Heart right ventricle (tissue), 16 donors: ENCODE data around the gene HES4. TPM values are rescaled to one million over a fixed set of nuclear protein-coding genes. Genes with fewer than 3 reads are reported as not detected.
A peak's percentile ranks its signal among the peaks of the same experiment; 100 is the strongest.

ENCODE experiments used
- ATAC-seq, 8 donors: fragments of 200-7000 bp; cut with Tn5 transposase; one replicate each; pipeline ENCODE4 v1.9.1; 2020; ENCODE audit warnings: mild to moderate bottlenecking in 8 of 8, moderate library complexity in 8 of 8, moderate number of reproducible peaks in 1 of 8
- DNase-seq, 2 donors: peaks; one replicate each; pipeline ENCODE4 v3.0.0-alpha.2; 2020
- H3K27ac ChIP-seq, 10 donors: fragments of 200-600 bp; sonication (generic) in 2 of 10; one replicate each; pipeline versions ENCODE4 v1.5.0 to v1.8.0; 2020 to 2022; ENCODE audit warnings: mild to moderate bottlenecking in 3 of 10
- H3K27me3 ChIP-seq, 7 donors: fragments of 200-600 bp; one replicate each; pipeline ENCODE4 v1.8.0; 2021 to 2022; ENCODE audit warnings: mild to moderate bottlenecking in 2 of 7
- H3K36me3 ChIP-seq, 9 donors: fragments of 200-600 bp; sonication (generic) in 1 of 9; one replicate each; pipeline versions ENCODE4 v1.5.0 to v1.8.0; 2020 to 2022; ENCODE audit warnings: mild to moderate bottlenecking in 2 of 9
- H3K4me1 ChIP-seq, 9 donors: fragments of 200-600 bp; sonication (generic) in 1 of 9; one replicate each; pipeline versions ENCODE4 v1.5.0 to v1.8.0; 2020 to 2022; ENCODE audit warnings: mild to moderate bottlenecking in 4 of 9
- H3K4me3 ChIP-seq, 10 donors: fragments of 200-600 bp; sonication (generic) in 2 of 10; one replicate each; pipeline versions ENCODE4 v1.5.0 to v1.8.0; 2020 to 2022; ENCODE audit warnings: mild to moderate bottlenecking in 7 of 10, moderate library complexity in 2 of 10
- H3K9me3 ChIP-seq, 11 donors: fragments of 200-600 bp in 10 of 11; sonication (generic) in 2 of 11; one replicate each; pipeline versions ENCODE4 v1.5.0 to v1.8.0; 2013 to 2022; ENCODE audit warnings: mild to moderate bottlenecking in 2 of 11, control low read depth in 1 of 11, moderate library complexity in 1 of 11
- WGBS, 2 donors: extraction: QIAGEN DNeasy Blood & Tissue Kit; methylation state at CpG; one replicate each; pipeline ENCODE4 v1.1.7; 2013; ENCODE audit warnings: inconsistent platforms in 1 of 2; 5-methylcytosine and 5-hydroxymethylcytosine counted together
- intact Hi-C, 10 donors: fragments of 100-400 bp; cut with DNase I; formaldehyde crosslinking; loops; one replicate each; pipeline versions ENCODE4 v1.11.1 to v1.14.2; 2022
- long read RNA-seq, 3 donors: library from polyadenylated mRNA; unstranded; transcript quantifications; one replicate each; pipeline ENCODE4 v2.0.0, GENCODE V29; 2020 to 2021
- polyA plus RNA-seq, 2 donors: library from polyadenylated mRNA; stranded (reverse); fragments of 200-250 nt; gene quantifications; one replicate each; pipeline ENCODE4 v1.2.3, GENCODE V29; 2013
- total RNA-seq, 10 donors: library from RNA; stranded (reverse); fragmentation: NEBNext Ultra II Directional in 3 of 10; extraction: Animal tissue kit (Norgen Biotek cat#: 25700) in 3 of 10; gene quantifications; one replicate each; pipeline versions ENCODE4 v1.2.1 to v1.2.4, GENCODE V29; 2021 to 2023
- TF ChIP-seq, protein P1 (sequence below), 9 donors: fragments of 200-600 bp; sonication (generic) in 2 of 9; IDR thresholded peaks; one replicate each; pipeline versions ENCODE4 v1.5.0 to v1.8.0; 2021 to 2022; ENCODE audit warnings: antibody characterized with exemption in 9 of 9, mild to moderate bottlenecking in 5 of 9, moderate library complexity in 1 of 9
- donor health status: Arrhythmogenic right ventricular cardiomyopathy.
- donor health status: ischemic (EF 13 %, LVEDD 7.1; RV severe dilation, severe dysfunction).
- donor health status: healthy with polysubstance abuse.
- donor health status: DM: no; HTN: yes; CAD: no.
- donor health status: DM: no; HTN: no; CAD: no.
- donor health status: ischemic (EF 25% LVEDD 6.9; RV normal size, moderate dysfunction).
- donor health status: ischemic (EF 25% LVEDD 5.7; RV mildly dilated, moderate dysfunction).
- donor health status: healthy.
- donor health status: DM: yes; HTN: yes; CAD: no.
- donor health status: Ischemic cardiomyopathy.
- donor health status: ischemic (EF 35%, LVEDD 5.7; RV mildly dilated, moderate dysfunction).
- donor health status: nonischemic (EF 11% LVEDD 7.7; RV severe dilation, severe dysfunction).
- donor health status: DM: yes; HTN: yes; CAD: no.
- donor health status: PGD.
- donor health status: ischemic (EF 29% LVEDD 5.4; RV normal size, mild dysfunction).
- donor health status: nonischemic (EF 23%, LVEDD 6.1; RV moderate dilation, normal function).

Gene HES4, protein sequence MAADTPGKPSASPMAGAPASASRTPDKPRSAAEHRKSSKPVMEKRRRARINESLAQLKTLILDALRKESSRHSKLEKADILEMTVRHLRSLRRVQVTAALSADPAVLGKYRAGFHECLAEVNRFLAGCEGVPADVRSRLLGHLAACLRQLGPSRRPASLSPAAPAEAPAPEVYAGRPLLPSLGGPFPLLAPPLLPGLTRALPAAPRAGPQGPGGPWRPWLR
- total RNA-seq = 10 to 100 TPM; 28.5 to 78.1 (median 41.6) TPM
- polyA plus RNA-seq = 10 to 100 TPM; 49.2 to 49.8 TPM
- long read RNA-seq, donor 1, transcript HES4-202 (3 exons, 1,040 nt) = minor isoform, 11 of 48 reads
- long read RNA-seq, donor 1, transcript HES4-203 (2 exons, 1,038 nt) = minor isoform, 8 of 48 reads
- long read RNA-seq, donor 1, transcript HES4-201 (4 exons, 899 nt) = major isoform, 26 of 48 reads
- long read RNA-seq, donor 1, partial matches to known transcripts = 1 of 48 reads
- long read RNA-seq, donor 1, other reads (novel, unspliced or antisense) = 1 of 48 reads
- long read RNA-seq, donor 2, transcript HES4-202 (3 exons, 1,040 nt) = major isoform, 25 of 58 reads
- long read RNA-seq, donor 2, transcript HES4-203 (2 exons, 1,038 nt) = minor isoform, 13 of 58 reads
- long read RNA-seq, donor 2, transcript HES4-201 (4 exons, 899 nt) = minor isoform, 9 of 58 reads
- long read RNA-seq, donor 2, partial matches to known transcripts = 7 of 58 reads
- long read RNA-seq, donor 2, other reads (novel, unspliced or antisense) = 1 of 58 reads
- long read RNA-seq, donor 3, partial matches to known transcripts = 0 of 2 reads
- long read RNA-seq, donor 3, other reads (novel, unspliced or antisense) = 0 of 2 reads

DNA sequence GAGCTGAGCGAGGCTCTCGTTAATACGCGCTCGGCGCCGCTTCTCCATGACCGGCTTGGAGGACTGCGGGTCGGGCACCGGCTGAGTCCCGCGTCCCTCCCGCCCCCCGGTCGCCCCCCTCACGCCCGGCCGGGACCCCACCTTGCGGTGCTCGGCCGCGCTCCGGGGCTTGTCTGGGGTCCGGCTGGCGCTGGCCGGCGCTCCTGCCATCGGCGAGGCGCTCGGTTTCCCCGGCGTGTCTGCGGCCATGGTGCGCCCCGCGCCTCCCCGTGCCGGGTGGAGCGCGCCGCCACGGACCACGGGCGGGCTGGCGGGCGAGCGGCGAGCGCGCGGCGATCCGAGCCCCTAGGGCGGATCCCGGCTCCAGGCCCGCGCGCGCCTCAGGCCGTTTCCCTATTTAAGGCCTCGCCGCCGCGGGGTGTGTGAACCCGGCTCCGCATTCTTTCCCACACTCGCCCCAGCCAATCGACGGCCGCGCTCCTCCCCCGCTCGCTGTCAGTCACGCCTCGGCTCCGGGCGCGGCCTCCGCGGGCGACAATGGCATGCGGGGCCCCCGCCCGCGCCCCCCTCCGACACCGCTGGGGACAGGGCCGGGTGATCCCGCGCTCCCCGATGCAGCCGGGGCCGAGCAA lies at the start of gene HES4:
Gene HES4 (minus strand): TSS at position 373 of the 632 bp plus-strand sequence. CDS start 124 bp downstream, at position 249.
- ATAC-seq (peak; percentile 76 to 87 (median 82)), DNase-seq (peak; percentile 94 to 96)
- H3K27ac ChIP-seq = peak within 1 kb of the TSS; percentile 96 to 100 (median 100)
- H3K27me3 ChIP-seq = peaks cover 0 to 93% (median 0%) of the 10 kb centered on the region in 7 donors
- H3K4me1 ChIP-seq = peaks cover 3 to 54% (median 28%) of the 10 kb centered on the region in 9 donors
- peak within 1 kb of the TSS; percentile 52 to 94 (median 76) for H3K4me3 ChIP-seq
- peaks cover 0 to 17% (median 0%) of the 10 kb centered on the region in 9 donors for H3K36me3 ChIP-seq
- H3K9me3 ChIP-seq = no peaks in the 10 kb centered on the region
- TF ChIP-seq, protein P1, sequence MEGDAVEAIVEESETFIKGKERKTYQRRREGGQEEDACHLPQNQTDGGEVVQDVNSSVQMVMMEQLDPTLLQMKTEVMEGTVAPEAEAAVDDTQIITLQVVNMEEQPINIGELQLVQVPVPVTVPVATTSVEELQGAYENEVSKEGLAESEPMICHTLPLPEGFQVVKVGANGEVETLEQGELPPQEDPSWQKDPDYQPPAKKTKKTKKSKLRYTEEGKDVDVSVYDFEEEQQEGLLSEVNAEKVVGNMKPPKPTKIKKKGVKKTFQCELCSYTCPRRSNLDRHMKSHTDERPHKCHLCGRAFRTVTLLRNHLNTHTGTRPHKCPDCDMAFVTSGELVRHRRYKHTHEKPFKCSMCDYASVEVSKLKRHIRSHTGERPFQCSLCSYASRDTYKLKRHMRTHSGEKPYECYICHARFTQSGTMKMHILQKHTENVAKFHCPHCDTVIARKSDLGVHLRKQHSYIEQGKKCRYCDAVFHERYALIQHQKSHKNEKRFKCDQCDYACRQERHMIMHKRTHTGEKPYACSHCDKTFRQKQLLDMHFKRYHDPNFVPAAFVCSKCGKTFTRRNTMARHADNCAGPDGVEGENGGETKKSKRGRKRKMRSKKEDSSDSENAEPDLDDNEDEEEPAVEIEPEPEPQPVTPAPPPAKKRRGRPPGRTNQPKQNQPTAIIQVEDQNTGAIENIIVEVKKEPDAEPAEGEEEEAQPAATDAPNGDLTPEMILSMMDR (IDR thresholded peaks at IDR 0.05) = peak in 1 of 9 donors; percentile 9
- intact Hi-C loops = no loop called here
- 0 to 1% methylated on average over 89 to 95 of the region's 95 CpGs for WGBS, 2 donors

GRCh38 chr1:1048765-1049164 lies 48.9 kb upstream of the HES4 start:
- TF ChIP-seq, protein P1 (IDR thresholded peaks at IDR 0.05) = no peak
- H3K4me3 ChIP-seq = no peak overlapping the region
- no peak for DNase-seq
- no peak overlapping the region for H3K27ac ChIP-seq
- no peaks in the 10 kb centered on the region for H3K27me3 ChIP-seq
- H3K36me3 ChIP-seq = peaks cover 0 to 91% (median 4%) of the 10 kb centered on the region in 9 donors
- peaks cover 0 to 4% (median 0%) of the 10 kb centered on the region in 9 donors for H3K4me1 ChIP-seq
- ATAC-seq = no peak
- intact Hi-C loops = no loop called here
- no peaks in the 10 kb centered on the region for H3K9me3 ChIP-seq
- WGBS, 2 donors = 90 to 96% methylated on average over 20 to 27 of the region's 28 CpGs

- Histone ChIP-seq H3K4me1 (peaks cover 0 to 4% (median 0%) of the 10 kb centered on the region in 9 donors), H3K4me3 (no peak overlapping the region), H3K27ac (no peak overlapping the region), H3K36me3 (peaks cover 0 to 91% (median 4%) of the 10 kb centered on the region in 9 donors), H3K27me3 (no peaks in the 10 kb centered on the region), H3K9me3 (no peaks in the 10 kb centered on the region)
- no peak for DNase-seq
- intact Hi-C loops = no loop called here
- no peak for ATAC-seq
- TF ChIP-seq, protein P1 (IDR thresholded peaks at IDR 0.05) = no peak
- WGBS, 2 donors = 93 to 94% methylated on average over 25 of the region's 25 CpGs
These were observed 48.1 kb upstream of the HES4 start for GRCh38 chr1:1047963-1048362.

DNA sequence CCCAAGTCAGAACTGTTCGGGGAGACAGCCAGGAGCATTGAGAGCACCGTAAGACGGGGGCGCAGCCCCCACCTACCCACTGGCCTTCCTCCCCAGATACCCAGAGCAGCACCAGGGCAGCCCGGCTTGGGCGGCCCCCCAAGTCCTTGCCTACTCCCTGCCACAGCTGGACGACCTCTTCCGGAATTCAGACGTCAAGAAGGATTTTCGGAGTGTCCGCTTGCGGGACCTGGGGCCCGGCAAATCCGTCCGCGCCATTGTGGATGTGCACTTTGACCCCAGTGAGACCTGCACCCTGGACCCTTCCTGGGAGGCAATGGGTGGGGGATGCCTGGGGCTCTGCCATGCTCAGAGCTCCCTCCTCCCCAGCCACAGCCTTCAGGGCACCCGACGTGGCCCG lies 47.5 kb upstream of the HES4 start:
- Histone ChIP-seq H3K27me3 (no peaks in the 10 kb centered on the region), H3K4me1 (peaks cover 0 to 4% (median 0%) of the 10 kb centered on the region in 9 donors), H3K9me3 (no peaks in the 10 kb centered on the region), H3K27ac (no peak overlapping the region), H3K36me3 (peaks cover 0 to 90% (median 4%) of the 10 kb centered on the region in 9 donors), H3K4me3 (no peak overlapping the region)
- intact Hi-C loops = no loop called here
- 95 to 96% methylated on average over 19 of the region's 19 CpGs for WGBS, 2 donors
- TF ChIP-seq, protein P1 (IDR thresholded peaks at IDR 0.05) = no peak
- DNase-seq (no peak), ATAC-seq (no peak)
